ENCODE results near the gene MAN2A2.

The MAN2A2 gene

GRCh38 chr15:90947577-90948357 is 44.7 kb downstream of the MAN2A2 start:
- DNase-seq = no peak

- no peak for DNase-seq
Observed at GRCh38 chr15:90948506-90948905, 45.4 kb downstream of the MAN2A2 start.

DNA sequence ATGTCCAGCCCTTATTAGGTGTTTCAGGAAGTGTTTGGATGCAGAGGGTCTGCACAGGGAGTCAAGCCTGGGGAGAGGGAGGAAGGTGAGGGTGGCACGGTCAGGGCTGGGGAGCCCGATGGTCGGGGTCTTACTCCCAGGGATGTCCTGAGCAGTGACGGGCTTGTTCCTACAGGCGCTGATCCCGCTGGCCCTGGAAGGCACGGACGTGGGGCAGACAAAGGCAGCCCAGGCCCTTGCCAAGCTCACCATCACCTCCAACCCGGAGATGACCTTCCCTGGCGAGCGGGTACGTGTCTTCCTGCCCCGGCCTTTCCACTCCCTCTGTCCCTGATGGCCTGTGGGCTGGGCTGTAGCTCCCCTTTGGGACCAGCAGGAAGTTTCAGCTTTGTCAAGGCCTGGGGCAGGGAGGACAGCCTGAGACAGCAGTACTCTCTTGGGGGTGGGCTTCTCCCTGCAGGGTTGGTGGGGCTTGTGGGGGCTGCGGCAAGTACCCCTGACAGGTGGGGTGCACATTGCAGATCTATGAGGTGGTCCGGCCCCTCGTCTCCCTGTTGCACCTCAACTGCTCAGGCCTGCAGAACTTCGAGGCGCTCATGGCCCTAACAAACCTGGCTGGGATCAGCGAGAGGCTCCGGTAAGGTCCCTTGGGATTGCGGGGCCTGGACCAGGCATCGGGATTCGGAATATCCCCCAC is 47.0 kb downstream of the MAN2A2 start:
- DNase-seq = no peak

GRCh38 chr15:90950676-90951075 is 47.6 kb downstream of the MAN2A2 start:
- no peak for DNase-seq

DNA sequence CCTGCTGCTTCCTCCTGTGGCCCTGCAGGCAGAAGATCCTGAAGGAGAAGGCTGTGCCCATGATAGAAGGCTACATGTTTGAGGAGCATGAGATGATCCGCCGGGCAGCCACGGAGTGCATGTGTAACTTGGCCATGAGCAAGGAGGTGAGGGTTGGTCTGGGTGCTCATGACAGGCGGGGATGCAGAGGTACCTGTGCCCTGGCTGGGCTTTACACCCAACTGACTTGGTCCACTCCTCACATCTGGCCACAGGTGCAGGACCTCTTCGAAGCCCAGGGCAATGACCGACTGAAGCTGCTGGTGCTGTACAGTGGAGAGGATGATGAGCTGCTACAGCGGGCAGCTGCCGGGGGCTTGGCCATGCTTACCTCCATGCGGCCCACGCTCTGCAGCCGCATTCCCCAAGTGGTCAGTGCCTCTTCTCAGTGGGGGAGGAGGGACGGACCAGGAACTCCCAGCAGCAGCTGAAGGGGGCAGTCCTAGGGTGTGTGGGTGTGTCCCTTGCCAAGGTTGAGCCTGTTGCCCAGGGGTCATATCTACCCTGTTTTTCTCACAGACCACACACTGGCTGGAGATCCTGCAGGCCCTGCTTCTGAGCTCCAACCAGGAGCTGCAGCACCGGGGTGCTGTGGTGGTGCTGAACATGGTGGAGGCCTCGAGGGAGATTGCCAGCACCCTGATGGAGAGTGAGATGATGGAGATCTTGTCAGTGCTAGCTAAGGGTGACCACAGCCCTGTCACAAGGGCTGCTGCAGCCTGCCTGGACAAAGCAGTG is 50.0 kb downstream of the MAN2A2 start:
- DNase-seq = no peak

DNA sequence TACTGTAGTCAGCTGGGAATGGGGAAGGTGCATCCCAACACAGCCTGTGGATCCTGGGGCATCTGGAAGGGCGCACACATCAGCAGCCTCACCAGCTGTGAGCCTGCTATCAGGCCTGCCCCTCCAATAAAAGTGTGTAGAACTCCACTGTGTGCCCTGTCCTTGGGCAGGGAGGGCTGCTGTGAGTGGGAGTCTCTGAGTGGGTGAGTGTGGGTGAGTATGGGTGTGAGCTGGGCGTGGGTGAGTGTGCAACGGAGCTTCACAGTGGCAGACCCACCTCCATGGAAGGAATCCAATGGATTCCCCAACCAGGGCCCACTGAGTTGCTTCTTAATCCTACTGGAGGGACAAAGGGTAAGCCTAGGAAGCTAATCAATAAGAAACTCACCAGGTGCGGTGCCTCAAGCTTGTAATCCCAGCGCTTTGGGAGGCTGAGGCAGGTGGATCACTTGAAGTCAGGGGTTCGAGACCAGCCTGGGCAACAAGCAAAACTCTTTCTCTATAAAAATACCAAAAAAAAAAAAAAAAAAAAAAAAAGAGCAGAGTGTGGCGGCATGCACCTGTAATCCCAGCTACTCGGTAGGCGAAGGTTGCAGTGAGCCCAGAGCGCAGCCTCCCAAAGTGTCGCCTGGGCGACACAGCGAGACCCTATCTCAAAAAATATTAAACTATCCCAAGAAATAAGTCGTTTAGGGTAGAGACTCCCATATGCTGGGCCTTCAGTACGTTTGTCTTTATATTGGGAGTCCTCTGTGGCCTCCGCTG is 51.0 kb downstream of the MAN2A2 start:
- no peak for DNase-seq

GRCh38 chr15:90954712-90955623 is 51.9 kb downstream of the MAN2A2 start, which contains the start of gene RCCD1:
TSS of gene RCCD1 (plus strand) at chr15:90954884. CDS start at chr15:90956735, 1,851 bp downstream.
- DNase-seq = peak; percentile 89

DNA sequence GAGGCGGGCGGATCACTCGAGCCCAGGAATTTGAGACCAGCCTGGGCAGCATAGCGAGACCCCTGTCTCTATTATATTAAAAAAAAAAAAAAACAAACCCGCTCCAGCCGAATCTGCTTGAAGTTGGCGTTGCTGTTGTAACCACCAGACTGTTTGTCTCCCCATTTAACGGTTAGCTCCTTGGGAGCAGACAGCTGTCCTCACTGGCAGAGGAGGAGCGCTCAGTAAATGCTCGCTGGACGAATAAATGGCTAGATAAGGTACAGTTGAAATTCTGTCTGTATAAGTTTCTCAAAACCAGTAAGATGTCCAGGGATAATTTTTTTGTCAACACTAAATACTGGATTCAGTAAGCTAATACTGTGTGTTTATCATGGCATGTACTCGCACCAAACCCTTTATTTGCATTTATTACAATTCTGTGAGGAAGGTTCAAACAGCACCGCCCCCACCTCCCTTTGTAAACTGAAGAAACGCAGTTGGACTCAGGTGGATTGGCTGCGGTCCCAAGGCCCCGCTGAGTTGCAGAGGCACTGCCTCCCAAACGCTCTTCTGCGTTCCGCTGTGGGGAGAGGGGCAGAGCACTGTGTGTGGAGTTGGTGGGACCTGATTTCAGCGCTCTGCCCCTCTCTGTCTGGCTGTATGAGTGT is 52.6 kb downstream of the MAN2A2 start:
- no peak for DNase-seq

- DNase-seq = no peak
Observed at GRCh38 chr15:90956274-90957030, 53.4 kb downstream of the MAN2A2 start.

GRCh38 chr15:90957031-90957790 is 54.1 kb downstream of the MAN2A2 start:
- DNase-seq = no peak

DNA sequence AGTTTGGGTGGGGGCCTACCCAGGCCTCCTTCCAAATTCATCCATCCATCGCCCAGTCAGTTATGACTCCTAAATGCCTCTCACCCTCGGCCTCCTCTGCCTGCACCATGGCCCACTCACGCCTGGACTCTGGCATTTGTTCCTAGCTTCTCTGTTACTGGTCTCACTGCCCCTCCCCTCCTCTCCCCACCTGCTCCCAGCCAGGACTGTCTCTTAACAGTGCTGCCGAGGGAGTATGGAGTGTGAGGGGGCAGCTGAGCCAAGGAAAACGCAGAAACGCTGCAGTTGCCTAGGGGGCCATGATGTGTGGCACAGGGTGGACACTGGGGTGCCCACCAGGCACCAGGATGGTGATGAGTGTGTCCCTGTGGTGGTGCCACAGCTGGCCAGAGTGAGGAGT is 54.7 kb downstream of the MAN2A2 start:
- no peak for DNase-seq

- no peak for DNase-seq
Observed at GRCh38 chr15:90959028-90959595, 56.0 kb downstream of the MAN2A2 start.

DNA sequence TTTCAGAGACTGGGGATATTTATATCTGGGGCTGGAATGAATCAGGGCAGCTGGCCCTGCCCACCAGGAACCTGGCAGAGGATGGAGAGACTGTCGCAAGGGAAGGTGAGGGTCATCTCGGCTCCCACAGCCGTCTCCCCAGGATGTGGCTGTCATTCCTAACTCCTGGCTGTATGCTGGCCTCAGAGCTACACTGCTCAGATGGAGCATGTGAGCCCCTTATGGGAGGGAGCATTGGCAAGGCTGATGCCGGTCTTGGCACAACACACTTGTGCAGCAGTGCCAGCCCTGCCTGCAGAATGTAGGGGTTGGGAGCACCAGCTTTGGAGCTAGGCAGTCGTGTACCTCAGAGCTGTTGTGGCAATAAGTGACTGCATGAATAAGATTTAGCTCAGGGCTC is 56.8 kb downstream of the MAN2A2 start:
- no peak for DNase-seq

DNA sequence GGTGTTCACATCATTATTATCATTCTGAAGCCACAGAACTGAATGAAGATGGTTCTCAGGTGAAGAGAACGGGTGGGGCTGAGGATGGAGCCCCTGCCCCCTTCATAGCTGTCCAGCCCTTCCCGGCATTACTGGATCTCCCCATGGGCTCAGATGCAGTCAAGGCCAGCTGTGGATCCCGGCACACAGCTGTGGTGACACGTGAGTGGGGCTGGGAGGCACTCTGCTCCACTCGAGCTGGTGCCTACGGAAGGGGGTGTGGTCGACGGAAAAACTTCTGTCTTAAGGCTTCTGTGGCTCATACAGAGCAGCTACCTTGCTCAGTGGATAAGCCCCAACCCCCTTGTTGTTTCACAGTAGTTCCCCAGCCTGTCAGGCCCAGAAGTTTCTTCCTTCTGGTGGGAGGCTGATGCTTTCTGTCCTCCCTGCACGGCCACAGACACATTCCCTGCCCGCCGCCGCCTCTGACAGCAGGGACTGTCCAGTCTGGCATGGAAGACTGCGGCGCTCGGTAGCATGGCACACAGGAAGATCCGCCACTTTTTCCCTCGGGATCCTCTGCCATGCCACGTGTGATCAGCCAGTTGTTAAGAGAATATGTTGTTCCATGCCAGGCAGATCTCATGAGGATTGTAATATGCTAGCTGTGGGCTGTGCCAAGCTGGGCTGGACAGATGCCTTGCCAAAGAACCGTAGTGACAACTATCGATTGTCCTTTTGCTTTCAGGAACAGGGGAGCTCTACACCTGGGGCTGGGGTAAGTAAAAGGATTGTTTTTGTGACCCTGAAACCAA is 57.4 kb downstream of the MAN2A2 start:
- no peak for DNase-seq

GRCh38 chr15:90962021-90962420 is 58.9 kb downstream of the MAN2A2 start:
- no peak for DNase-seq

- DNase-seq = no peak
Observed at GRCh38 chr15:90966262-90966661, 63.2 kb downstream of the MAN2A2 start.

DNA sequence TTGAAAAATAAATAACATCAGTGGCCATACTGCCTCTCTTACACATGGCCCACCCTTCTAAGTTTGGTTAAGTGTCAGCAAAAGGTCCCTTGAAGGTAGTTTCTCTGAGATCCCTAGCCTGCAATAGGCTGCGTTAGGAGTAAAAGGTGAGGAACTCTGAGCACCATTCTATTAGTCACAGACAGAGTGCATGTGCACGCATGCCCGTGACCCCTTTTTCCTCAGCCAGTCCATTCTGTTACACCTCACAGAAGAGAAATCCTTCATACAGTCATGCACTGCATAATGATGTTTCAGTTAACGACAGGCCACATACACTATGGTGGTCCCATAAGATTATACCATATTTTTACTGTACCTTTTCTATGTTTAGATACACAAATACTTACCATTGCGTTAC is 64.1 kb downstream of the MAN2A2 start:
- no peak for DNase-seq

DNA sequence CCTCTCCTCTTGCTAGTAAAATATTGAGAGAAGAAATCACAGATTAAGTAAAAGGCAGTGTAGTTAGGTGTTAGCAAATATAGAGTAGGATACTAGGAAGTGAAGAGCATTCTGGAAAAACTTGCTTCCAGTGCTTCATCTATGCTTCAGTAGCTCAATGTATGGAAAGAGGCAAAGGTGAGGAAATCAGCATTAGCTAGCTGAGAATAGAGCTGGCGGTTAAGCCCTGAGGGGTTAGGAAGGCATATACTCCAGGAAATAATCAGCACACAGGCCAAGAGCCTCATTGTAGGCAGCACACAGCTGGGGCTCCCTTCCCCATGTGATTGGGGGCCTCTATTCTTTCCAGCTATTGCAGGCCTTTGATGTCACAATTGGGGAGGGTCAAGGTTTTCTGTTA is 65.3 kb downstream of the MAN2A2 start:
- no peak for DNase-seq

Data from GF-D8 (cell line).